ENCODE measurements around the gene SGK1. TPM values are rescaled to one million over a fixed set of nuclear protein-coding genes. Genes with fewer than 3 reads are reported as not detected.

The SGK1 gene
- total RNA-seq, 1 donor from 2014 or later: 6.3 TPM

GRCh38 chr6:134247844-134248580, 69.9 kb downstream of the SGK1 start:
- H3K36me3 Mint-ChIP-seq (ENCODE audit: unreplicated experiment): no peaks in the 10 kb centered on the region
- TF ChIP-seq, protein P1, sequence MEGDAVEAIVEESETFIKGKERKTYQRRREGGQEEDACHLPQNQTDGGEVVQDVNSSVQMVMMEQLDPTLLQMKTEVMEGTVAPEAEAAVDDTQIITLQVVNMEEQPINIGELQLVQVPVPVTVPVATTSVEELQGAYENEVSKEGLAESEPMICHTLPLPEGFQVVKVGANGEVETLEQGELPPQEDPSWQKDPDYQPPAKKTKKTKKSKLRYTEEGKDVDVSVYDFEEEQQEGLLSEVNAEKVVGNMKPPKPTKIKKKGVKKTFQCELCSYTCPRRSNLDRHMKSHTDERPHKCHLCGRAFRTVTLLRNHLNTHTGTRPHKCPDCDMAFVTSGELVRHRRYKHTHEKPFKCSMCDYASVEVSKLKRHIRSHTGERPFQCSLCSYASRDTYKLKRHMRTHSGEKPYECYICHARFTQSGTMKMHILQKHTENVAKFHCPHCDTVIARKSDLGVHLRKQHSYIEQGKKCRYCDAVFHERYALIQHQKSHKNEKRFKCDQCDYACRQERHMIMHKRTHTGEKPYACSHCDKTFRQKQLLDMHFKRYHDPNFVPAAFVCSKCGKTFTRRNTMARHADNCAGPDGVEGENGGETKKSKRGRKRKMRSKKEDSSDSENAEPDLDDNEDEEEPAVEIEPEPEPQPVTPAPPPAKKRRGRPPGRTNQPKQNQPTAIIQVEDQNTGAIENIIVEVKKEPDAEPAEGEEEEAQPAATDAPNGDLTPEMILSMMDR (IDR thresholded peaks at IDR 0.05; ENCODE audit: partially characterized antibody, unreplicated experiment): no peak
- DNase-seq: no peak
- H3K9me3 Mint-ChIP-seq (ENCODE audit: unreplicated experiment): no peaks in the 10 kb centered on the region
- no peak overlapping the region for H3K4me3 Mint-ChIP-seq (ENCODE audit: unreplicated experiment)
- peaks cover 4% of the 10 kb centered on the region for H3K4me1 Mint-ChIP-seq (ENCODE audit: low read depth, unreplicated experiment)
- no peaks in the 10 kb centered on the region for H3K27me3 Mint-ChIP-seq (ENCODE audit: unreplicated experiment)
- H3K27ac Mint-ChIP-seq (ENCODE audit: unreplicated experiment): no peak overlapping the region

GRCh38 chr6:134247231-134247833, 70.6 kb downstream of the SGK1 start:
- no peaks in the 10 kb centered on the region for H3K9me3 Mint-ChIP-seq (ENCODE audit: unreplicated experiment)
- H3K4me3 Mint-ChIP-seq (ENCODE audit: unreplicated experiment): no peak overlapping the region
- TF ChIP-seq, protein P1 (IDR thresholded peaks at IDR 0.05; ENCODE audit: partially characterized antibody, unreplicated experiment): no peak
- no peak for DNase-seq
- no peaks in the 10 kb centered on the region for H3K27me3 Mint-ChIP-seq (ENCODE audit: unreplicated experiment)
- H3K4me1 Mint-ChIP-seq (ENCODE audit: low read depth, unreplicated experiment): peaks cover 4% of the 10 kb centered on the region
- no peaks in the 10 kb centered on the region for H3K36me3 Mint-ChIP-seq (ENCODE audit: unreplicated experiment)
- no peak overlapping the region for H3K27ac Mint-ChIP-seq (ENCODE audit: unreplicated experiment)

DNA sequence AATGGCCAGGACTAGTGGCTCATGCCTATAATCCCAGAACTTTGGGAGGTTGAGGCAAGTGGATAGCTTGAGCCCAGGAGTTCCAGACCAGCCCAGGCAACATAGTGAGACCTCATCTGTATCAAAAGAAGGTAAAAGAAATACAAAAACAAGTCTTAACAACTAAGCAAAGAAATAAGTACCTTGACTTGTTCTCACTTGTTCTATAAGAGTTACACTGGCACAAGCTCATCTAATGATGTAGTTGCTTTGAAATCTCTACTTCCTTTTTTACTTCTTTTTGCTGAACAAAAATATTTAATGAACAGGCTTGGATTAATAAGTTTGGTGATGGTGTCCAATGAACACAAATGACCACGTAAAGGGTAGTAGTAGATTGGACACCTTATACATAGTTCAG, 72.2 kb downstream of the SGK1 start:
- Mint-ChIP-seq H3K4me1 (ENCODE audit: low read depth, unreplicated experiment) (peaks cover 4% of the 10 kb centered on the region), H3K27me3 (ENCODE audit: unreplicated experiment) (no peaks in the 10 kb centered on the region), H3K4me3 (ENCODE audit: unreplicated experiment) (no peak overlapping the region), H3K9me3 (ENCODE audit: unreplicated experiment) (no peaks in the 10 kb centered on the region), H3K27ac (ENCODE audit: unreplicated experiment) (no peak overlapping the region), H3K36me3 (ENCODE audit: unreplicated experiment) (no peaks in the 10 kb centered on the region)
- DNase-seq: no peak
- TF ChIP-seq, protein P1 (IDR thresholded peaks at IDR 0.05; ENCODE audit: partially characterized antibody, unreplicated experiment): no peak

DNA sequence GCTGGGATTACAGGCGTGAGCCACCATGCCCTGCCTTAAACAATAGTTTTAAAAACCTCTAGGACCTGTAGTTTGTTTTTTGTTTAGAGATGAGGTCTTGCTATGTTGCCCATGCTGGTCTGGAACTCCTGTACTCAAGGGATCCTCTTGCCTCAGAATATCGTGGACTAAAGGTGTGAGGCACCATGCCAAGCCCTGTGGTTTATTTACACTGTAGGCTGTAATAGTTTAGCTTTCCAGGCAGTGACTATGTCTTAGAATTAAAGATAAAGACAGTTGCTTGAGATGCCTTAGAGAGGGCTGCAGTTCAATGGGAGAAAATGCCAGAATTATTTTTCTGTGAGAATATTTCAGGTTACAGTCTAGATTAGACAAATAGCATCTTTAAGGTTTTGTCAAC, 72.9 kb downstream of the SGK1 start:
- Mint-ChIP-seq H3K9me3 (ENCODE audit: unreplicated experiment) (no peaks in the 10 kb centered on the region), H3K27ac (ENCODE audit: unreplicated experiment) (no peak overlapping the region), H3K4me3 (ENCODE audit: unreplicated experiment) (no peak overlapping the region), H3K4me1 (ENCODE audit: low read depth, unreplicated experiment) (peaks cover 4% of the 10 kb centered on the region), H3K27me3 (ENCODE audit: unreplicated experiment) (no peaks in the 10 kb centered on the region), H3K36me3 (ENCODE audit: unreplicated experiment) (no peaks in the 10 kb centered on the region)
- TF ChIP-seq, protein P1 (IDR thresholded peaks at IDR 0.05; ENCODE audit: partially characterized antibody, unreplicated experiment): no peak
- DNase-seq: no peak
